HepG2 (cell line): Measurements from ENCODE around the gene ZNF223. TPM values are rescaled to one million over a fixed set of nuclear protein-coding genes. Genes with fewer than 3 reads are reported as not detected.

Experiments
- ATAC-seq: fragments of 200-7000 bp; cut with Tn5 transposase; 3 replicates; pipeline ENCODE4 v1.9.1; 2020; ENCODE audit warnings: mild to moderate bottlenecking, moderate library complexity
- BruUV-seq: library from RNA; stranded (reverse); fragments of 400-500 nt; replicated peaks from 2 replicates; lab custom pipeline; 2021; lab: Mats Ljungman, UMichigan
- CTCF ChIA-PET: fragments of 300-600 bp; formaldehyde crosslinking; extraction: SDS; loops from one replicate; lab custom pipeline; 2021; ENCODE audit warnings: low total read pairs, inconsistent platforms, low intra/inter-chr PET ratio; lab: Yijun Ruan, JAX
- POLR2A ChIA-PET: fragments of 350-600 bp; sonication (Branson Sonifier 250); formaldehyde crosslinking; loops from one replicate; lab custom pipeline; 2020; ENCODE audit warnings: antibody characterized with exemption, inconsistent platforms; lab: Yijun Ruan, JAX
- DNase-seq: peaks from one replicate; pipeline ENCODE4 v3.0.0-alpha.2; 2015; ENCODE audit warnings: low spot score
- FAIRE-seq: peaks from 3 replicates; lab custom pipeline; 2011; peaks lifted over from hg19 to GRCh38; lab: Jason Lieb, UNC
- H2AFZ ChIP-seq: one replicate; pipeline ENCODE4 v1.6.1; 2011; ENCODE audit warnings: low read length, inconsistent platforms
- H3K27ac ChIP-seq: fragments of 300-600 bp; 3 replicates; pipeline ENCODE4 v1.8.0; 2011; ENCODE audit warnings: mixed run types, mild to moderate bottlenecking, mixed read lengths, low read length, inconsistent platforms; ENCODE audit not compliant: insufficient read depth; ENCODE audit errors: extremely low read length
- H3K27me3 ChIP-seq, 2 experiments: fragments of 200-600 bp in 1 of 2; 2 replicates in 1 of 2; 3 replicates in 1 of 2; pipeline versions ENCODE4 v1.6.0 to v1.8.0; 2011; ENCODE audit warnings: low read length in 2 of 2, mild to moderate bottlenecking in 2 of 2, moderate library complexity in 2 of 2, inconsistent platforms in 1 of 2; ENCODE audit not compliant: insufficient read depth in 2 of 2, control insufficient read depth in 1 of 2
- H3K36me3 ChIP-seq, 2 experiments: fragments of 200-600 bp in 1 of 2; replicated peaks in 1 of 2; 2 replicates in 1 of 2; 3 replicates in 1 of 2; pipeline versions ENCODE4 v1.5.1 to v1.8.0; 2011; ENCODE audit warnings: low read length in 2 of 2, inconsistent platforms in 1 of 2; ENCODE audit not compliant: insufficient read depth in 2 of 2, control insufficient read depth in 1 of 2
- H3K4me1 ChIP-seq: 2 replicates; pipeline ENCODE4 v1.5.1; 2012; ENCODE audit warnings: low read length, inconsistent platforms; ENCODE audit not compliant: insufficient read depth
- H3K4me2 ChIP-seq: 2 replicates; pipeline ENCODE4 v1.6.0; 2011; ENCODE audit warnings: low read depth, low read length, inconsistent platforms
- H3K4me3 ChIP-seq, 3 experiments: fragments of 200-600 bp in 1 of 3; sonication (generic), shearing (Covaris generic) in 1 of 3; replicated peaks in 1 of 3; 2 replicates each; pipeline ENCODE4 v1.5.1; 2011 to 2016; ENCODE audit warnings: low read length in 3 of 3, inconsistent platforms in 2 of 3, low read depth in 2 of 3, mild to moderate bottlenecking in 2 of 3, control low read depth in 1 of 3, mixed read lengths in 1 of 3; ENCODE audit not compliant: insufficient read depth in 1 of 3
- H3K79me2 ChIP-seq: one replicate; pipeline ENCODE4 v1.6.1; 2011; ENCODE audit warnings: low read length, inconsistent platforms; ENCODE audit not compliant: insufficient read depth
- H3K9ac ChIP-seq: 2 replicates; pipeline ENCODE4 v1.6.0; 2011; ENCODE audit warnings: mild to moderate bottlenecking, low read depth, low read length, inconsistent platforms; ENCODE audit not compliant: insufficient read depth
- H3K9me3 ChIP-seq: 2 replicates; pipeline ENCODE4 v1.5.1; 2012; ENCODE audit warnings: mild to moderate bottlenecking, low read length
- H4K20me1 ChIP-seq: 2 replicates; pipeline ENCODE4 v1.6.0; 2011; ENCODE audit warnings: inconsistent platforms, mild to moderate bottlenecking, low read length, moderate library complexity; ENCODE audit not compliant: insufficient read depth
- HOXA7 ChIP-seq: sonication (generic); formaldehyde crosslinking; IDR thresholded peaks from 2 replicates; pipeline ENCODE4 v1.8.1; 2022; ENCODE audit warnings: mild to moderate bottlenecking, missing genetic modification reagents, moderate library complexity
- IRX3 ChIP-seq: sonication (generic); formaldehyde crosslinking; IDR thresholded peaks from 2 replicates; pipeline ENCODE4 v1.8.1; 2023; ENCODE audit warnings: mild to moderate bottlenecking, low read depth, missing genetic modification reagents, borderline replicate concordance
- KAT8 ChIP-seq: IDR thresholded peaks from 2 replicates; pipeline ENCODE4 v1.6.1; 2016; ENCODE audit warnings: missing genetic modification reagents, missing compliant biosample characterization
- PAF1 ChIP-seq: IDR thresholded peaks from 2 replicates; pipeline ENCODE4 v1.6.1; 2016; ENCODE audit warnings: missing genetic modification reagents, missing compliant biosample characterization
- PHF21A ChIP-seq: sonication (generic); formaldehyde crosslinking; IDR thresholded peaks from 2 replicates; pipeline ENCODE4 v1.5.0; 2020; ENCODE audit warnings: mild to moderate bottlenecking, missing genetic modification reagents
- TCF12 ChIP-seq, 2 experiments: fragments of 450-650 bp in 1 of 2; sonication (generic) in 1 of 2; formaldehyde crosslinking in 1 of 2; IDR thresholded peaks; 2 replicates each; pipeline versions ENCODE4 v1.6.1 to v1.8.0; 2017 to 2022; ENCODE audit warnings: antibody characterized with exemption in 1 of 2, mild to moderate bottlenecking in 1 of 2, missing genetic modification reagents in 1 of 2, moderate library complexity in 1 of 2
- USF2 ChIP-seq, 2 experiments: sonication (generic) in 1 of 2; formaldehyde crosslinking in 1 of 2; IDR thresholded peaks; 2 replicates each; pipeline versions ENCODE4 v1.5.1 to v1.6.1; 2011 to 2020; ENCODE audit warnings: borderline replicate concordance in 1 of 2, low read depth in 1 of 2, low read length in 1 of 2, mild to moderate bottlenecking in 1 of 2, missing genetic modification reagents in 1 of 2, moderate library complexity in 1 of 2
- ZNF562 ChIP-seq: sonication (generic); formaldehyde crosslinking; IDR thresholded peaks from 2 replicates; pipeline ENCODE4 v1.8.0; 2022; ENCODE audit warnings: missing genetic modification reagents, borderline replicate concordance
- ZSCAN20 ChIP-seq: sonication (generic); formaldehyde crosslinking; IDR thresholded peaks from 2 replicates; pipeline ENCODE4 v1.4.0; 2020; ENCODE audit warnings: missing genetic modification reagents, mild to moderate bottlenecking, borderline replicate concordance
- WGBS: methylation state at CpG from one replicate; pipeline ENCODE4 v1.1.6; 2017; ENCODE audit warnings: low lambda C conversion rate; 5-methylcytosine and 5-hydroxymethylcytosine counted together
- in situ Hi-C: cut with HindIII; loops from 2 replicates; pipeline ENCODE4 v1.10.0; 2017; ENCODE audit warnings: low pct_unique_long_range_greater_than_20kb; ENCODE audit not compliant: extremely low pct_ligation_motif_present
- intact Hi-C: fragments of 100-400 bp; cut with micrococcal nuclease; formaldehyde crosslinking; loops from one replicate; pipeline ENCODE4 v1.10.0; 2022; ENCODE audit not compliant: unreplicated experiment
- polyA plus RNA-seq, 8 experiments: library from polyadenylated mRNA; depleted of rRNA in 3 of 8; stranded (reverse) in 7 of 8; unstranded in 1 of 8; fragments of >200 nt; fragmentation: Illumina TruSeq in 4 of 8; extraction: Trizol in 4 of 8; gene quantifications; 2 replicates each; pipeline versions ENCODE4 v1.2.1 to v1.2.3, GENCODE V29; 2011 to 2016; ENCODE audit warnings: low read depth in 4 of 8, missing spikeins in 1 of 8, mixed read lengths in 1 of 8; ENCODE audit not compliant: insufficient read depth in 1 of 8
- total RNA-seq, 5 experiments: library from RNA; depleted of rRNA; stranded (reverse); fragments of >200 nt; fragmentation: Illumina TruSeq; extraction: Trizol; gene quantifications; 2 replicates each; pipeline ENCODE4 v1.2.3, GENCODE V29; 2016; ENCODE audit warnings: low read depth in 1 of 5
- TF ChIP-seq, protein P1 (sequence below): sonication (generic); formaldehyde crosslinking; IDR thresholded peaks from 2 replicates; pipeline ENCODE4 v1.8.1; 2023; ENCODE audit warnings: mild to moderate bottlenecking, inconsistent platforms, moderate library complexity, missing genetic modification reagents, borderline replicate concordance
- TF ChIP-seq, protein P2 (sequence below): sonication (generic); formaldehyde crosslinking; IDR thresholded peaks from 2 replicates; pipeline ENCODE4 v1.4.0; 2020; ENCODE audit warnings: missing genetic modification reagents

Gene ZNF223
- total and polyA plus RNA-seq, 2 of the 13 experiments (the other 11 are each of a cell fraction or from before 2014, with no cell fraction given), result 2.0 to 4.8 TPM

- Histone ChIP-seq H3K9me3 (0 out of 2 replicates have a peak, but pooled peaks cover under 1% of the 10 kb centered on the region), H3K4me1 (no peaks in the 10 kb centered on the region), H3K4me3 (no peak overlapping the region), H4K20me1 (no peaks in the 10 kb centered on the region), H3K79me2 (no peaks in the 10 kb centered on the region), H3K36me3 (peaks cover 6 to 39% of the 10 kb centered on the region in 2 experiments), H2AFZ (no peak overlapping the region), H3K4me2 (no peak overlapping the region), H3K27ac (no peak overlapping the region), H3K27me3 (no peaks in the 10 kb centered on the region), H3K9ac (no peak overlapping the region)
- BruUV-seq, result no TSS peak
- ChIA-PET CTCF (no interaction called here), POLR2A (no interaction called here)
- no peak for TF ChIP-seq USF2 (IDR thresholded peaks at IDR 0.05; ENCODE audit: low read depth, low read length)
- TF ChIP-seq USF2 (CRISPR knock-in tag; IDR thresholded peaks at IDR 0.05; ENCODE audit: borderline replicate concordance), result no peak
- no peak for TF ChIP-seq ZSCAN20 (CRISPR knock-in tag)
- TF ChIP-seq, protein P1, sequence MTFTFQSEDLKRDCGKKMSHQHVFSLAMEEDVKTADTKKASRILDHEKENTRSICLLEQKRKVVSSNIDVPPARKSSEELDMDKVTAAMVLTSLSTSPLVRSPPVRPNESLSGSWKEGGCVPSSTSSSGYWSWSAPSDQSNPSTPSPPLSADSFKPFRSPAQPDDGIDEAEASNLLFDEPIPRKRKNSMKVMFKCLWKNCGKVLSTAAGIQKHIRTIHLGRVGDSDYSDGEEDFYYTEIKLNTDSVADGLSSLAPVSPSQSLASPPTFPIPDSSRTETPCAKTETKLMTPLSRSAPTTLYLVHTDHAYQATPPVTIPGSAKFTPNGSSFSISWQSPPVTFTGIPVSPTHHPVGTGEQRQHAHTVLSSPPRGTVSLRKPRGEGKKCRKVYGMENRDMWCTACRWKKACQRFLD (CRISPR knock-in tag), result no peak
- no peak for TF ChIP-seq ZNF562 (CRISPR knock-in tag)
- TF ChIP-seq TCF12 (IDR thresholded peaks at IDR 0.05), result no peak
- no peak for TF ChIP-seq TCF12 (CRISPR knock-in tag; IDR thresholded peaks at IDR 0.05)
- TF ChIP-seq, protein P2, sequence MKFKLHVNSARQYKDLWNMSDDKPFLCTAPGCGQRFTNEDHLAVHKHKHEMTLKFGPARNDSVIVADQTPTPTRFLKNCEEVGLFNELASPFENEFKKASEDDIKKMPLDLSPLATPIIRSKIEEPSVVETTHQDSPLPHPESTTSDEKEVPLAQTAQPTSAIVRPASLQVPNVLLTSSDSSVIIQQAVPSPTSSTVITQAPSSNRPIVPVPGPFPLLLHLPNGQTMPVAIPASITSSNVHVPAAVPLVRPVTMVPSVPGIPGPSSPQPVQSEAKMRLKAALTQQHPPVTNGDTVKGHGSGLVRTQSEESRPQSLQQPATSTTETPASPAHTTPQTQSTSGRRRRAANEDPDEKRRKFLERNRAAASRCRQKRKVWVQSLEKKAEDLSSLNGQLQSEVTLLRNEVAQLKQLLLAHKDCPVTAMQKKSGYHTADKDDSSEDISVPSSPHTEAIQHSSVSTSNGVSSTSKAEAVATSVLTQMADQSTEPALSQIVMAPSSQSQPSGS, result no peak
- TF ChIP-seq PHF21A (CRISPR knock-in tag), result no peak
- TF ChIP-seq KAT8 (CRISPR knock-in tag), result no peak
- TF ChIP-seq HOXA7 (CRISPR knock-in tag), result no peak
- TF ChIP-seq PAF1 (CRISPR knock-in tag), result no peak
- TF ChIP-seq IRX3, result no peak
- 94% methylated on average over 5 of the region's 5 CpGs for WGBS
- intact Hi-C loops (no loop called here), in situ Hi-C loops (no loop called here)
- DNase-seq, result no peak
- no peak for FAIRE-seq
- ATAC-seq, result no peak
These were observed 41.4 kb upstream of the ZNF223 start for GRCh38 chr19:44010468-44010867.
